Measurements from ENCODE around the gene SLC35E2B. TPM values are rescaled to one million over a fixed set of nuclear protein-coding genes. Genes with fewer than 3 reads are reported as not detected.

The SLC35E2B gene
- total RNA-seq, 2 experiments from 2014 or later: 46.2 to 50.9 TPM

DNA sequence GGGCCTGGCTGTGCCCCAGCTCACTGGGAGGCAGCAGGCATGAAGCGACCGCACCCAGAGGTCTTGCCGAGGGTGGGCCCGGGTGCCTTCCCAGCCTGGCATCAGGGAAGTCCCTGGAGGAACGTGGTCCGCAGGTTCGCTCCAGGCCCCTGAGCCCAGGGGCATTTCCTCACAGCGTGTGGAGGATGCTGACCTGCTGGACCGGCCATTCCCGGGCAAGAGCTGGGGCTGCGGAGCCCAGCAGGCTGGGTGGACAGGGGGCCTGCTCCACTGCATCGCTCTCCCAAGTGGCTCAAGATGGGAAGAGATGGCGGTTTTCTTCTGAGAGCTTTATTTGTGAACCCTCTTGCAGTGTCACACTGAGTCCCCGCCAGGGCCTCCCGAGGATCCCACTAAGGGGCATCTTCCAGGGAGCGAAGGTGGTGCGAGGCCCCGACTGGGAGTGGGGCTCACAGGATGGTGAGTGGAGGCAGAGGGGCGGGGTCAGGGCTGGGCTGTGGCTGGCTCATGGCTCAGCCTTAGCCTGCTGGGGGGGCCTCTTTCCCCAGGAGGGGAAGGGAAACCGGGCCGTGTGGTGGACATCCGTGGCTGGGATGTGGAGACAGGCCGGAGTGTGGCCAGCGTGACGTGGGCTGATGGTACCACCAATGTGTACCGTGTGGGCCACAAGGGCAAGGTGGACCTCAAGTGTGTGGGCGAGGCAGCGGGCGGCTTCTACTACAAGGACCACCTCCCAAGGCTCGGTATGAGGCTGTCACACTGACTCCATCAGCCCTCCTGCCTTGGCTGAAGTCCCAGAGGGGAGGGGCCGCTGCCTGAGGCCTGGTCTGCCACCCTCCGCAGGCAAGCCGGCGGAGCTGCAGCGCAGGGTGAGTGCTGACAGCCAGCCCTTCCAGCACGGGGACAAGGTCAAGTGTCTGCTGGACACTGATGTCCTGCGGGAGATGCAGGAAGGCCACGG, 67.9 kb downstream of the SLC35E2B start:
- no peaks in the 10 kb centered on the region for H3K27me3 Mint-ChIP-seq
- H3K4me3 Mint-ChIP-seq: no peak overlapping the region
- no peaks in the 10 kb centered on the region for H3K4me1 Mint-ChIP-seq
- CTCF ChIA-PET: no interaction called here
- no peak for ATAC-seq
- H3K9me3 Mint-ChIP-seq (ENCODE audit: low read depth): no peaks in the 10 kb centered on the region
- DNase-seq: peak; percentile 41
- H3K36me3 Mint-ChIP-seq: no peaks in the 10 kb centered on the region
- no peak overlapping the region for H3K27ac Mint-ChIP-seq

DNA sequence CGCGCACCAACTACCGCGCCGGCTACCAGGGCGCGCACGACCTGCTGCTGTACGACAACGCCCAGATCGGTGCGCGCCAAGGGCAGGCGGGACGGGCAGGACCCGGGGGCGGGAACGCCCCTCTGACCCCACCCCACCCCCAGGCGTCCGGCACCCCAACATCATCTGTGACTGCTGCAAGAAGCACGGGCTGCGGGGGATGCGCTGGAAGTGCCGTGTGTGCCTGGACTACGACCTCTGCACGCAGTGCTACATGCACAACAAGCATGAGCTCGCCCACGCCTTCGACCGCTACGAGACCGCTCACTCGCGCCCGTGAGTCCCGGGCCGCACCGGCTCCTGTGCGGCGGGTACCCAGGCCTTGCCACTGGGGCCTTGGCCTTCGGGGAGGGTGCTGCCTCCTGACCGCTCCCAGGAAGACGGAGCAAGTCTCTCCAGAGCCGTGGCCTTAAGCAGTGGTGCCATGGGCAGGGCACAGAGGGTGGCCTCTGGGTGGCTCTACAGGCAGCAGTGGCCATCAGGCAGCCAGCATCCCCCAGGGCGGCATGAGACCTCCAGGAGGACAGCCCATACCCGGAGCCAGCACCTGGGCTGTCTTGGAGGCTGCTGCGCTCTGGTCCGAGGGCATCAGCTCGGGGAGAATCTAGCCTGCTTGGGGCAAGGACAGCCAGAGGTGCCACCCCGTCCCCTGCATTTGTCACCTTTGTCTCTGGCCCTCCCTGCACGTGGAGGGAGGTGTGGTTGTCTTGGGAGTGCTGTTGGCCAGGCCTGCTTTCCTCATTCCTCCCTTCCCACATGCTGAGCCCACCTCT, 68.8 kb downstream of the SLC35E2B start:
- Mint-ChIP-seq H3K4me1 (no peaks in the 10 kb centered on the region), H3K9me3 (ENCODE audit: low read depth) (no peaks in the 10 kb centered on the region), H3K4me3 (no peak overlapping the region), H3K27ac (no peak overlapping the region), H3K36me3 (no peaks in the 10 kb centered on the region), H3K27me3 (no peaks in the 10 kb centered on the region)
- DNase-seq: no peak
- ATAC-seq: no peak
- CTCF ChIA-PET: no interaction called here

DNA sequence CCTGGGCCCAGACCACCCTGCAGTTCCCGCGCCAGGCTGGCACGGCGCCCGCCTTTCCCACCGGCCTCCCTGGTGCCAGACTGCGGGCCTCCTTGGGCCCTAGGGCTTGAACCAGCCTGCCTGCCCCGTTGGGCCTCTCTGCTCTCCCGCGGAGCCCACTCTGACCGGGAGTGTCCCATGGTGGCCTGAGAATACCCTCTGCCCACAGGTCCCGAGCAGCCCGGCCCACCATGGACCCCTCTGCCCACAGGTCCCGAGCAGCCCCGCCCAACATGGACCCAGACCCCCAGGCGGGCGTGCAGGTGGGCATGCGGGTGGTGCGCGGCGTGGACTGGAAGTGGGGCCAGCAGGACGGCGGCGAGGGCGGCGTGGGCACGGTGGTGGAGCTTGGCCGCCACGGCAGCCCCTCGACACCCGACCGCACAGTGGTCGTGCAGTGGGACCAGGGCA, 69.4 kb downstream of the SLC35E2B start:
- no peaks in the 10 kb centered on the region for H3K27me3 Mint-ChIP-seq
- DNase-seq (no peak), ATAC-seq (no peak)
- no peak overlapping the region for H3K4me3 Mint-ChIP-seq
- H3K27ac Mint-ChIP-seq: no peak overlapping the region
- H3K36me3 Mint-ChIP-seq: no peaks in the 10 kb centered on the region
- no peaks in the 10 kb centered on the region for H3K4me1 Mint-ChIP-seq
- CTCF ChIA-PET: no interaction called here
- H3K9me3 Mint-ChIP-seq (ENCODE audit: low read depth): no peaks in the 10 kb centered on the region

DNA sequence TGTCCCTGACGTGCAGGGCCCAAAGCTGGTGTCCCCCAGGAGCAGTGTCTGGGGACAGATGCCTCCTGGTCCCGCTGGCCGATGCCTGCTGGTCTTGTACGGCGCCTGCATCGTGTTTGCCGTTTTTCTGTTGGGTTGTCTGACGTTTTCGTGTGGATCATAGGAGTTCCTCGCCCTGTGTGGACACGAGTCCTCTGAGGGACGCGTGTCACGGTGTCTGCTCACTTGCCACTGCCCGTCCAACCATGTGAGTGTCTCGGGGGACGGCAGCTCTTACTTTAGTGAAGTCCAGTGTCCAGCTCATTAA, 69.9 kb downstream of the SLC35E2B start:
- Mint-ChIP-seq H3K36me3 (no peaks in the 10 kb centered on the region), H3K27me3 (no peaks in the 10 kb centered on the region), H3K4me1 (no peaks in the 10 kb centered on the region), H3K9me3 (ENCODE audit: low read depth) (no peaks in the 10 kb centered on the region), H3K4me3 (no peak overlapping the region), H3K27ac (no peak overlapping the region)
- ATAC-seq (no peak), DNase-seq (no peak)
- CTCF ChIA-PET: no interaction called here

DNA sequence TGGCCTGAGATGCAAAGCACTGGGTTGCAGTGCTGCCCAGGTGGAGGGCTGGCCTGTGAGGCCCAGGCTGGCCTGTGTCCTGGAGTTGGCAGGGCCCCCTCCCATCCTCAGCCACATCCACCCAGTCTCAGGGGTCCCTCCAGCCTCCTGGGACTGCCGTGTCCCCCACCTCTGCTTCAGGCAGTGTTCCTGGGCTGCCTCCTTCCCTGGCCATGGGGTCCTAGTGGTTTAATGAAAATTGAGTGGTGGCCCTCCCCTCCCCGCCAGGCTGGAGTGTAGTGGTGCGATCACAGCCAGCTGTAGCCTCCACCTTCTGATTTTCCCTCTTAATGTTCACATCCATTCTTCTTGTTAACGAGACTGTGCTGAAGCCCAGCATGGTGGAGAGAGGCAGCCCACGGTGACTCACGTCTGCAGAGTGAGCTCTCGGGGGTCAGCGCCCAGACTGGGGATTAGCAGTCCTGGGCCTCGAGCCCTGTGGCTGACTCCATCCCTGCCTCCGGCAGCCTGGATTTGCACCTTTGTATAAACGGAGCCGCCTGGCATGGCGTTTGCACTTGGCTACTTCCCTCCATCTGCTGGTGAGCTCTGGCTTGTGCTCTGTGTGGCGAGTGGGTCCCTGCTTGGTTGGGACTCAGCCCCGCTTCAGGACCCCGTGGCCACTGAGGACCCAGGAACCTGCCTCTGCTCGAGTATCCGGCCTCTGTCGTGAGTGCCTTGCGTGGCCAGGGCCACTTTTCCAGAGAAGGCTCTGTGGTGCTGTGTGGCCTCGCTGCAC, 70.4 kb downstream of the SLC35E2B start:
- no peaks in the 10 kb centered on the region for H3K36me3 Mint-ChIP-seq
- peaks cover 5% of the 10 kb centered on the region for H3K4me1 Mint-ChIP-seq
- no peak overlapping the region for H3K4me3 Mint-ChIP-seq
- no peaks in the 10 kb centered on the region for H3K9me3 Mint-ChIP-seq (ENCODE audit: low read depth)
- ATAC-seq (no peak), DNase-seq (no peak)
- no peaks in the 10 kb centered on the region for H3K27me3 Mint-ChIP-seq
- no peak overlapping the region for H3K27ac Mint-ChIP-seq
- CTCF ChIA-PET: no interaction called here

DNA sequence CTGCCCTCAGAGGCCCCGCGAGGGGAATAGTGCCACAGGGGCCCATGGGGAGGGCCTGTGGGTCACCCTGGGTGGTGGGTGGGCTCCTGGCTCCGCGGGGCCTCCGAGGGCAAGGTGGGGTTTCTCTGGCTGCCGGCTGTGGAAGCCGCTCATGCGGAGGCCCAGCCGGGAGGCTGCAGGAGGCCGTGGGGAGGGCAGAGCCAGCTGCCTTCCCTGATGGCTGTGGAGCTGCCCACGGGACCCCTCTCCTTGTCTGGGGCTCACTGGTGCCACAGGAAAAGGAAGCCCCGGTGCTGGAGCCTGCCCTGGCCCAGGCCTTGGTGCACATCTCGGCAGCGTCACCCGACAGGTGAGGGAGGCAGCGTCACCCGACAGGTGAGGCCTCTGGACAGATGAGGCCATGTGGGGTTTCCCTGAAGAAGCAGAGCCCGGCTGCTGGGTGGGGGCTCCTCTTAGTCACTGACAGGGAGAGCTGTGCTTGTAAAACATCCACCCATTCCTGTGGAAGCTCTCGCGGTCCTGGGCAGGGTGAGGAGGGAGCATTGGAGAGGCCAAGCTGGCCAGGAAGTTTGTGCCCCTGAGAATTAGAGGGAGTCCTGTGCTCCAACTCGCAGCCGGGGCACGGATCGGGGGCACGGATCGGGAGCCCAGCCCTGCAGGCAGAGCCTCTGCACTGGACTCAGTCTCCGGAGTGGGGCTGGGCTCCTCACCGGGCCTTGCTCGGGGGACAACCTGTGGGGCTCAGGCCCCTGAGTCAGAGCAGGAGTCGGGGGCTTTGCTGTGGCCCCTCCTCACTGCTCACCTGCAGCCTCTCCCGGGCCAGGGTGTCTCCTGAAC, 71.2 kb downstream of the SLC35E2B start:
- no peak overlapping the region for H3K4me3 Mint-ChIP-seq
- CTCF ChIA-PET: no interaction called here
- H3K27ac Mint-ChIP-seq: no peak overlapping the region
- no peaks in the 10 kb centered on the region for H3K27me3 Mint-ChIP-seq
- ATAC-seq (no peak), DNase-seq (no peak)
- H3K9me3 Mint-ChIP-seq (ENCODE audit: low read depth): no peaks in the 10 kb centered on the region
- no peaks in the 10 kb centered on the region for H3K36me3 Mint-ChIP-seq
- peaks cover 12% of the 10 kb centered on the region for H3K4me1 Mint-ChIP-seq

DNA sequence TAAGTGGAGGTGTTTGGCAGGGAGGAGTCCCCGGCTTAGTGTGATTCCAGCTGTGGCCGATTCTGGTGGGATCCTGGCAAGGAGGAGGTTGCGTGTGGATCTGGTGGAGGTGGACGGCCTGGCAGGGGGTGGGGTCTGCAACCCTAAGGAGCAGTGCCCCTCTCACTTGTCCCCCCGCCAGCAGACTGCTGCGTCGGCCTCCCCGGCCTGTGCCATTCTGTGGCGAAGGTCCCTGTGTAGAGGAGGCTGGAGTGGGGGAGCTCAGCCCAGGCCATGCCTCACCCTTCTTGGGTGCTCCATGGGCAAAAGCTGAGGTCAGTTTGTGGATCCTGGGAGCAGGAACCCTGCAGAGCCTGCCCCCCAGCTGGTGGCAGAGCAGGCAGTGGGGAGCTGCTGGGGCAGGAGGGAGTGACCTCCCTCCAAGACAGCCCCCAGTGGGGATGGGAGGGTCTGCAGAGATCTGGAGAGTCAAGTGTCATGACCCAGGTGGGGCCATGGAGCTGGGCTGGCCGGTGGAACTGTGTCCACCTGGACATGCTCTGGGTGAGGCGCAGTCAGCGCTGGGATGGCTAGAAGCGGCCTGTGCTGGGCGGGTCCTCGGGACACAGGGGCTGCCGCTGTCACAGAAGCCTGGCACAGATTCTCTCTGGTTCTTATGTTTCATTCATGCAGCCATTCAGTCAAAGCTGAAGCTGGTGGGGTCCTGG, 72.0 kb downstream of the SLC35E2B start:
- H3K4me1 Mint-ChIP-seq: peaks cover 13% of the 10 kb centered on the region
- DNase-seq: no peak
- CTCF ChIA-PET: interaction anchor here (1.1 kb wide), 1 partner anchor 8 kb away, joined by 3 read pairs; no protein-coding TSS in a partner anchor
- no peaks in the 10 kb centered on the region for H3K9me3 Mint-ChIP-seq (ENCODE audit: low read depth)
- H3K27ac Mint-ChIP-seq: no peak overlapping the region
- H3K27me3 Mint-ChIP-seq: no peaks in the 10 kb centered on the region
- no peaks in the 10 kb centered on the region for H3K36me3 Mint-ChIP-seq
- H3K4me3 Mint-ChIP-seq: no peak overlapping the region
- ATAC-seq: no peak

DNA sequence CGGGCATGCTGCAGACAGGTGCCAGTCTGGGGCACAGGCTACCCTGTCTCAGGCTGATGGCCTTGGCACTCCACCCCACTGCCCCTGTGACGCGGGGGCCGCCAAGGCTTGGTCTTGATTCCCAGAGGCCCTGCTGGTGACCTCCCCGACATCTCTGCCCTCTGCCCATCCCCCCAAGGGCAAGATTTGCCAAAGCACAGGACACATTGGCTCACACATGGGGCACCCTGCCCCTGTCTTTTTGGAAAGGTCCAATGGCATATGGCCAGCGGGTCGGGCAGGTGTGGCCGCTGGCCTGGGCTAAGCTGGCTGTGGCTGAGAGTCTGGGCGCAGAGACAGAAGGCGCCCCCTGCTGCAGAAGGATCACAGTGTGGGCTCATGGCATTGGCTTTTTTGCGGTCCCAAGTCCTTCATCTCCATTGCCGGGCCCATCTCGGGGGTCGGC, 72.7 kb downstream of the SLC35E2B start:
- CTCF ChIA-PET: interaction anchor here (1.1 kb wide), 1 partner anchor 9 kb away, joined by 3 read pairs; no protein-coding TSS in a partner anchor
- no peak for DNase-seq
- no peak for ATAC-seq

DNA sequence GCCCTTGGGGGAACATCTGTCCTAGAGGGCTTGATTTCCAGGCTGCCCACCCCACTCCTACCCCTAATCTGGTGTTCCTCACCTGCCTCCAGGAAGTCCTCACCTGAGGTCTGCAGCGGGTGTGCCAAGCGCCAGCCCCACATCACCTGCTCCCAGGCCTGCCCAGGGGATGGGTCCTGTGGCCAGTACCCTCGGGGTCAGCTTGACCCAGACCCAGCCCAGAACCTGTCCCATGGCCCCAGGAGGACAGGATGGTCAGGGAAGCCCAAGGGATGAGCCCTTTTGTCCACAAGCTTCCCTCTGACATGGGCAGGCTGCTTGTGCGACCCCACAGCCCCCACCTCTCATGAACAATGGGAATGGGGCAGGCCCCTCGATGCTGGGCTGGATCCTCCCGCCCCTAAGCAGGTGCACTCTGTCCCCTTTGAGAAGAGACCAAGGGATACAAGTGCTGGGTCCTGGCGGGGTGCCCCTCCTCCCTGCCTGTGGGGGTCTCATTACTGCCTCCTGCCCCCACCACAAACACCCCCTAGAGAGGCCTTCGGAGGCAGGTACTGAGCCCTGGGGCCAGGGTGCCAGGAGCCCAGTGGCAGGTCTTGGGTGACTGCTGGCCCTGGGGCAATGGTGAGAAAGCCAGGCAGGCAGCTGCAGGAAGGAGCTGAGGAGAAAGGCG, 74.1 kb downstream of the SLC35E2B start:
- Mint-ChIP-seq H3K36me3 (peaks cover 3% of the 10 kb centered on the region), H3K9me3 (ENCODE audit: low read depth) (no peaks in the 10 kb centered on the region), H3K4me3 (no peak overlapping the region), H3K4me1 (peaks cover 25% of the 10 kb centered on the region), H3K27me3 (no peaks in the 10 kb centered on the region), H3K27ac (no peak overlapping the region)
- CTCF ChIA-PET: no interaction called here
- DNase-seq (no peak), ATAC-seq (no peak)

More for the DNA sequence above, 72.7 kb downstream of the SLC35E2B start:
- Mint-ChIP-seq H3K4me1 (peaks cover 13% of the 10 kb centered on the region), H3K4me3 (no peak overlapping the region), H3K27ac (no peak overlapping the region), H3K9me3 (ENCODE audit: low read depth) (no peaks in the 10 kb centered on the region), H3K36me3 (no peaks in the 10 kb centered on the region), H3K27me3 (no peaks in the 10 kb centered on the region)

DNA sequence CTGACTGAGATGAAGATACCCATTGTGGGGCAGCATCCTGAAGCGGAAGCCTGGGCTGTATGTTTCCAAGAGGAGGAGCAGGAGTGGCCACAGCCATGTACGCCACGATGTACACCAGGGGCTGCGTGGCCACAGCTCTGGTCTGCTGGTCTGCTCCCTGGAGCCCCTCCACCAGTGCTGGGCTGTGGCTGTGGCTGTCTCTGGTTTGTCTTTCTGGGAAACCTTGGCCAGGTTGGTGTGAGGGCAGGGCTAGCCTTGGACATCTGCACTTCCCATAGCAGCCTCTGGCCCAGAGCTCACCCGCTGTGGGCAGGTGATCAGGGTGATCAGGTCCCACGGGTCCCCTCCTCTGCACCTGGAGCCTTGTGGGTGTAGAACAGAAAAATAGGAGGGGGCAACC, 74.7 kb downstream of the SLC35E2B start:
- Mint-ChIP-seq H3K27me3 (no peaks in the 10 kb centered on the region), H3K9me3 (ENCODE audit: low read depth) (no peaks in the 10 kb centered on the region), H3K36me3 (peaks cover 4% of the 10 kb centered on the region), H3K4me1 (peaks cover 26% of the 10 kb centered on the region), H3K4me3 (peak overlapping the region; percentile 75), H3K27ac (no peak overlapping the region)
- DNase-seq (no peak), ATAC-seq (no peak)
- CTCF ChIA-PET: no interaction called here

DNA sequence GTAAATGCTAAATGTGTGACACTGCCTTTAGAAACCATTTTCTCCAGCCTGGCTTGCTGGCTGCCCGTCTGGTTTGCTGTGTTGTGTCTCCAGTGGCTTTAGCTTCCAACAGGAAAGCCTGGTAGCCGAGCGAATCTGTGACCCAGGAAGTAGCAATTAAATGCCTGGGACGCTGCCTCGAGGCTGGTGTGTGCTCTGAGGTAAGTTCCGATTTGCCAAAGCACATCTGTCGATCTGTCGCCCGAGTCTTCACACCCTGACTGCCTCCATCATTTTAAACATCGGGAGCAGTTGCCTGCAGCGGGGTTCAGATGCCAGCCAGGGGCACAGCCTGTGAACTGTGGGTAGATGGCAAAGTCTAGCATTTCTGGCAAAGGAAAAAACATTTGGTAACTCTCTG, 75.1 kb downstream of the SLC35E2B start:
- no peaks in the 10 kb centered on the region for H3K9me3 Mint-ChIP-seq (ENCODE audit: low read depth)
- CTCF ChIA-PET: interaction anchor here (4.9 kb wide), 1 partner anchor 12 kb away, joined by 30 read pairs; no protein-coding TSS in a partner anchor
- H3K27me3 Mint-ChIP-seq: no peaks in the 10 kb centered on the region
- DNase-seq: no peak
- H3K36me3 Mint-ChIP-seq: peaks cover 4% of the 10 kb centered on the region
- H3K4me3 Mint-ChIP-seq: peak overlapping the region; percentile 75
- no peak overlapping the region for H3K27ac Mint-ChIP-seq
- no peak for ATAC-seq
- H3K4me1 Mint-ChIP-seq: peaks cover 26% of the 10 kb centered on the region

DNA sequence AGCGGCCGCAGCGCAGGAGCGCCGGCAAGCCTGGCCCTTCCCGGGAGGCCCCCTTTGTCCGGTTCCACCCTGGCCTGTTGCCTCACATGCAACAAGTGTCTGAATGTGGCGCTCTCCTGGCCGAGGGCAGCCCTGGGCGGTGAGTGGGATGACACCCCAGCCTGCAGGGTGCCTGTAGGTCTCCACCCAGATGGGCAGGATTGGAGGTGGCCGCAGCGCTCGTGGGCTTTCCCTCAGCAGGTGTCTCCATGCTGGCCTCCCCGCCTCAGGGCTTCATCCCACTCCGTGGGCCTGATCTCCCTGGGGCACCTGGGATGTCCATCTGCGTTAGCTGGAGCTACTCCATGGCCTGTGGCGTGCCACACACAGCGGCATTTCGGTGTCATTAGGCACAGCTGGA, 75.8 kb downstream of the SLC35E2B start:
- H3K27ac Mint-ChIP-seq: peak overlapping the region; percentile 68
- no peaks in the 10 kb centered on the region for H3K9me3 Mint-ChIP-seq (ENCODE audit: low read depth)
- CTCF ChIA-PET: interaction anchor here (4.9 kb wide), 1 partner anchor 13 kb away, joined by 30 read pairs; no protein-coding TSS in a partner anchor
- peaks cover 4% of the 10 kb centered on the region for H3K36me3 Mint-ChIP-seq
- ATAC-seq: no peak
- no peak for DNase-seq
- H3K4me3 Mint-ChIP-seq: peak overlapping the region; percentile 75
- no peaks in the 10 kb centered on the region for H3K27me3 Mint-ChIP-seq
- H3K4me1 Mint-ChIP-seq: peaks cover 31% of the 10 kb centered on the region

All from activated CD8-positive, alpha-beta memory T cell treated with anti-CD3 and anti-CD28 coated beads, Interleukin-2, amount 10 ng/mL, durations not matched to agents 7 days and 5 days (primary cell).